ENCODE measurements around the gene SMIM15.

SMIM15 gene

GRCh38 chr5:61177716-61178115, 15.4 kb upstream of the SMIM15 start:
- DNase-seq, result no peak
- H3K27ac Mint-ChIP-seq, result peak overlapping the region; percentile 60

GRCh38 chr5:61177070-61177469, 14.8 kb upstream of the SMIM15 start:
- Mint-ChIP-seq H3K36me3 (no peaks in the 10 kb centered on the region), H3K4me3 (no peak overlapping the region), H3K27me3 (no peaks in the 10 kb centered on the region), H3K4me1 (peaks cover 14 to 31% of the 10 kb centered on the region in 2 donors), H3K27ac (no peak overlapping the region), H3K9me3 (peaks cover 0 to 3% of the 10 kb centered on the region in 2 donors)
- DNase-seq (no peak), ATAC-seq (replicated peaks) (peak in 1 of 2 donors; percentile 14)

More at GRCh38 chr5:61177716-61178115, 15.4 kb upstream of the SMIM15 start:
- H3K4me3 Mint-ChIP-seq, result no peak overlapping the region
- H3K36me3 Mint-ChIP-seq, result no peaks in the 10 kb centered on the region
- peaks cover 0 to 3% of the 10 kb centered on the region in 2 donors for H3K9me3 Mint-ChIP-seq
- no peaks in the 10 kb centered on the region for H3K27me3 Mint-ChIP-seq
- peaks cover 14 to 34% of the 10 kb centered on the region in 2 donors for H3K4me1 Mint-ChIP-seq
- peak; percentile 81 to 93 for ATAC-seq (replicated peaks)

GRCh38 chr5:61176631-61177030, 14.4 kb upstream of the SMIM15 start:
- no peaks in the 10 kb centered on the region for H3K36me3 Mint-ChIP-seq
- no peak for ATAC-seq (replicated peaks)
- H3K27me3 Mint-ChIP-seq, result no peaks in the 10 kb centered on the region
- no peak overlapping the region for H3K27ac Mint-ChIP-seq
- peaks cover 14 to 30% of the 10 kb centered on the region in 2 donors for H3K4me1 Mint-ChIP-seq
- H3K4me3 Mint-ChIP-seq, result no peak overlapping the region
- peaks cover 0 to 3% of the 10 kb centered on the region in 2 donors for H3K9me3 Mint-ChIP-seq
- no peak for DNase-seq

- H3K4me1 Mint-ChIP-seq, result peaks cover 2 to 5% of the 10 kb centered on the region in 2 donors
- DNase-seq (no peak), ATAC-seq (replicated peaks) (no peak)
- no peak overlapping the region for H3K27ac Mint-ChIP-seq
- no peaks in the 10 kb centered on the region for H3K36me3 Mint-ChIP-seq
- no peak overlapping the region for H3K4me3 Mint-ChIP-seq
- no peaks in the 10 kb centered on the region for H3K9me3 Mint-ChIP-seq
- no peaks in the 10 kb centered on the region for H3K27me3 Mint-ChIP-seq
These were observed 9.2 kb upstream of the SMIM15 start for GRCh38 chr5:61171479-61171878.

- Mint-ChIP-seq H3K4me1 (peaks cover 5 to 9% of the 10 kb centered on the region in 2 donors), H3K27me3 (no peaks in the 10 kb centered on the region), H3K9me3 (no peaks in the 10 kb centered on the region), H3K4me3 (no peak overlapping the region), H3K27ac (no peak overlapping the region), H3K36me3 (no peaks in the 10 kb centered on the region)
- ATAC-seq (replicated peaks), result no peak
- no peak for DNase-seq
These were observed 6.7 kb upstream of the SMIM15 start for GRCh38 chr5:61168951-61169350.

- H3K4me1 Mint-ChIP-seq, result peaks cover 10 to 22% of the 10 kb centered on the region in 2 donors
- ATAC-seq (replicated peaks), result peak; percentile 39 to 49
- no peak overlapping the region for H3K4me3 Mint-ChIP-seq
- H3K9me3 Mint-ChIP-seq, result no peaks in the 10 kb centered on the region
- peak overlapping the region; percentile 47 for H3K27ac Mint-ChIP-seq
- no peaks in the 10 kb centered on the region for H3K36me3 Mint-ChIP-seq
- DNase-seq, result no peak
- no peaks in the 10 kb centered on the region for H3K27me3 Mint-ChIP-seq
These were observed 5.1 kb upstream of the SMIM15 start for GRCh38 chr5:61167382-61167781.

GRCh38 chr5:61163905-61164304, 1.6 kb upstream of the SMIM15 start:
- DNase-seq, result no peak
- peaks cover 18 to 23% of the 10 kb centered on the region in 2 donors for H3K36me3 Mint-ChIP-seq
- no peaks in the 10 kb centered on the region for H3K9me3 Mint-ChIP-seq
- H3K4me3 Mint-ChIP-seq, result peak overlapping the region; percentile 14 to 90
- H3K4me1 Mint-ChIP-seq, result peaks cover 18 to 45% of the 10 kb centered on the region in 2 donors
- H3K27ac Mint-ChIP-seq, result no peak overlapping the region
- no peak for ATAC-seq (replicated peaks)
- no peaks in the 10 kb centered on the region for H3K27me3 Mint-ChIP-seq

GRCh38 chr5:61162832-61163567, 732 bp upstream of the SMIM15 start:
- Mint-ChIP-seq H3K4me1 (peaks cover 18 to 49% of the 10 kb centered on the region in 2 donors), H3K27me3 (no peaks in the 10 kb centered on the region)

GRCh38 chr5:61160497-61160896, 1.8 kb downstream of the SMIM15 start:
- Mint-ChIP-seq H3K4me3 (peak overlapping the region in 1 of 2 donors; percentile 32), H3K36me3 (peaks cover 26 to 40% of the 10 kb centered on the region in 2 donors), H3K27ac (no peak overlapping the region), H3K27me3 (no peaks in the 10 kb centered on the region), H3K9me3 (no peaks in the 10 kb centered on the region), H3K4me1 (peaks cover 16 to 44% of the 10 kb centered on the region in 2 donors)
- ATAC-seq (replicated peaks) (no peak), DNase-seq (no peak)

More at GRCh38 chr5:61162832-61163567, 732 bp upstream of the SMIM15 start:
- Mint-ChIP-seq H3K4me3 (peak overlapping the region; percentile 90 to 98), H3K36me3 (peaks cover 21 to 30% of the 10 kb centered on the region in 2 donors), H3K9me3 (no peaks in the 10 kb centered on the region), H3K27ac (peak overlapping the region; percentile 98)
- DNase-seq, result no peak
- ATAC-seq (replicated peaks), result no peak

GRCh38 chr5:61159836-61160235, 2.4 kb downstream of the SMIM15 start:
- H3K36me3 Mint-ChIP-seq, result peaks cover 33 to 46% of the 10 kb centered on the region in 2 donors
- peaks cover 16 to 44% of the 10 kb centered on the region in 2 donors for H3K4me1 Mint-ChIP-seq
- no peaks in the 10 kb centered on the region for H3K27me3 Mint-ChIP-seq
- DNase-seq (no peak), ATAC-seq (replicated peaks) (no peak)
- H3K4me3 Mint-ChIP-seq, result no peak overlapping the region
- peak overlapping the region; percentile 31 for H3K27ac Mint-ChIP-seq
- peaks cover 0 to 1% of the 10 kb centered on the region in 2 donors for H3K9me3 Mint-ChIP-seq

- Mint-ChIP-seq H3K27me3 (no peaks in the 10 kb centered on the region), H3K9me3 (peaks cover 0 to 4% of the 10 kb centered on the region in 2 donors), H3K4me1 (peaks cover 13 to 41% of the 10 kb centered on the region in 2 donors), H3K36me3 (peaks cover 40 to 53% of the 10 kb centered on the region in 2 donors), H3K27ac (no peak overlapping the region), H3K4me3 (no peak overlapping the region)
- DNase-seq, result no peak
- no peak for ATAC-seq (replicated peaks)
These were observed 3.2 kb downstream of the SMIM15 start for GRCh38 chr5:61159070-61159469.

- no peak for ATAC-seq (replicated peaks)
- Mint-ChIP-seq H3K4me1 (no peaks in the 10 kb centered on the region), H3K9me3 (peaks cover 5 to 9% of the 10 kb centered on the region in 2 donors)
These were observed 10.4 kb downstream of the SMIM15 start for GRCh38 chr5:61151893-61152292.

GRCh38 chr5:61148515-61148914, 13.8 kb downstream of the SMIM15 start:
- H3K27me3 Mint-ChIP-seq, result no peaks in the 10 kb centered on the region
- no peak for DNase-seq
- peaks cover 0 to 4% of the 10 kb centered on the region in 2 donors for H3K4me1 Mint-ChIP-seq
- H3K27ac Mint-ChIP-seq, result no peak overlapping the region
- no peak for ATAC-seq (replicated peaks)
- peaks cover 17 to 30% of the 10 kb centered on the region in 2 donors for H3K36me3 Mint-ChIP-seq
- H3K4me3 Mint-ChIP-seq, result no peak overlapping the region
- H3K9me3 Mint-ChIP-seq, result peaks cover 4 to 8% of the 10 kb centered on the region in 2 donors

More at GRCh38 chr5:61151893-61152292, 10.4 kb downstream of the SMIM15 start:
- Mint-ChIP-seq H3K4me3 (no peak overlapping the region), H3K27ac (no peak overlapping the region), H3K36me3 (peaks cover 31 to 46% of the 10 kb centered on the region in 2 donors), H3K27me3 (no peaks in the 10 kb centered on the region)
- DNase-seq, result no peak

- no peak for ATAC-seq (replicated peaks)
- Mint-ChIP-seq H3K4me3 (no peak overlapping the region), H3K9me3 (peaks cover 0 to 4% of the 10 kb centered on the region in 2 donors), H3K27ac (no peak overlapping the region), H3K27me3 (no peaks in the 10 kb centered on the region), H3K36me3 (peaks cover 5 to 9% of the 10 kb centered on the region in 2 donors), H3K4me1 (peaks cover 0 to 4% of the 10 kb centered on the region in 2 donors)
- DNase-seq, result no peak
These were observed 19.5 kb downstream of the SMIM15 start for GRCh38 chr5:61142811-61143210.

GRCh38 chr5:61142391-61142790, 19.9 kb downstream of the SMIM15 start:
- Mint-ChIP-seq H3K27me3 (no peaks in the 10 kb centered on the region), H3K36me3 (peaks cover 5 to 8% of the 10 kb centered on the region in 2 donors), H3K9me3 (peaks cover 0 to 4% of the 10 kb centered on the region in 2 donors), H3K4me3 (no peak overlapping the region), H3K4me1 (peaks cover 0 to 4% of the 10 kb centered on the region in 2 donors), H3K27ac (no peak overlapping the region)
- ATAC-seq (replicated peaks) (no peak), DNase-seq (no peak)

Measured in stimulated activated naive B cell treated with anti-CD40 and anti-IgM and Interleukin-4, amounts not matched to agents 10 μg/mL and 1 μg/mL and 100 μg/mL, for 72 hours (primary cell).